Thyroid gland (tissue), 4 donors: ENCODE results near the gene BBS7.

Experiments used
- POLR2A ChIP-seq, 2 donors: fragments of 450-650 bp; IDR thresholded peaks; one replicate each; pipeline ENCODE4 v1.6.1; 2017; ENCODE audit warnings: antibody characterized with exemption in 2 of 2, mild to moderate bottlenecking in 2 of 2, moderate library complexity in 1 of 2
- TF ChIP-seq, protein P1 (sequence below), 6 experiments: fragments of 200-600 bp in 3 of 6; fragments of 450-650 bp in 3 of 6; sonication (generic) in 3 of 6; IDR thresholded peaks; one replicate each; pipeline ENCODE4 v1.5.1; 2016 to 2019; ENCODE audit warnings: antibody characterized with exemption in 6 of 6, mild to moderate bottlenecking in 2 of 6, inconsistent platforms in 1 of 6, moderate library complexity in 1 of 6

DNA sequence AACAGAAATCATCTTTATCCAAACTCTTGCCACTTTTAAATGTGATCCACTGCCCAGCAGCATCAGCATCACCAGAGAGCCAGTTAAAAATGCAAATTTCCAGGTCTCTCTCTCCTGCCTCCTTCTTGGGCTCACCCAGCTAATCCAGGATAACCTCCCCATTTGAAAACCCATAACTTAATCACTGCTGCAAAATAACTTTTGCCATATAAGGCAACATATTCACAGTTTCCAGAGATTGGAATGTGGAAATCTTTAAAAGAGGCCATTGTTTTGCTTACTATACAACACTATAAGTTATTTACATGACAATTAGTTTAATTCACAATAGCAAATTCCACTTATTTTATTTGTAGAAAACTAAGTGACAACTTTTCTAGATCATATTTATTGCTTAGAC is 74.0 kb downstream of the BBS7 start:
- TF ChIP-seq, protein P1, sequence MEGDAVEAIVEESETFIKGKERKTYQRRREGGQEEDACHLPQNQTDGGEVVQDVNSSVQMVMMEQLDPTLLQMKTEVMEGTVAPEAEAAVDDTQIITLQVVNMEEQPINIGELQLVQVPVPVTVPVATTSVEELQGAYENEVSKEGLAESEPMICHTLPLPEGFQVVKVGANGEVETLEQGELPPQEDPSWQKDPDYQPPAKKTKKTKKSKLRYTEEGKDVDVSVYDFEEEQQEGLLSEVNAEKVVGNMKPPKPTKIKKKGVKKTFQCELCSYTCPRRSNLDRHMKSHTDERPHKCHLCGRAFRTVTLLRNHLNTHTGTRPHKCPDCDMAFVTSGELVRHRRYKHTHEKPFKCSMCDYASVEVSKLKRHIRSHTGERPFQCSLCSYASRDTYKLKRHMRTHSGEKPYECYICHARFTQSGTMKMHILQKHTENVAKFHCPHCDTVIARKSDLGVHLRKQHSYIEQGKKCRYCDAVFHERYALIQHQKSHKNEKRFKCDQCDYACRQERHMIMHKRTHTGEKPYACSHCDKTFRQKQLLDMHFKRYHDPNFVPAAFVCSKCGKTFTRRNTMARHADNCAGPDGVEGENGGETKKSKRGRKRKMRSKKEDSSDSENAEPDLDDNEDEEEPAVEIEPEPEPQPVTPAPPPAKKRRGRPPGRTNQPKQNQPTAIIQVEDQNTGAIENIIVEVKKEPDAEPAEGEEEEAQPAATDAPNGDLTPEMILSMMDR (IDR thresholded peaks at IDR 0.05): no peak
- TF ChIP-seq POLR2A (IDR thresholded peaks at IDR 0.05): no peak
